Stimulated activated CD8-positive, alpha-beta memory T cell treated with anti-CD3 and anti-CD28 coated beads, Interleukin-12 subunit alpha, Interleukin-12 subunit beta, amount 100 ng/mL, for 24 hours (primary cell): ENCODE measurements around the gene DIS3L2.

Experiments used
- DNase-seq: peaks from one replicate; pipeline ENCODE4 v3.0.0-alpha.2; 2020; ENCODE audit errors: extremely low read depth

DIS3L2 gene

GRCh38 chr2:232183279-232183678, 221.8 kb downstream of the DIS3L2 start:
- DNase-seq: no peak

DNA sequence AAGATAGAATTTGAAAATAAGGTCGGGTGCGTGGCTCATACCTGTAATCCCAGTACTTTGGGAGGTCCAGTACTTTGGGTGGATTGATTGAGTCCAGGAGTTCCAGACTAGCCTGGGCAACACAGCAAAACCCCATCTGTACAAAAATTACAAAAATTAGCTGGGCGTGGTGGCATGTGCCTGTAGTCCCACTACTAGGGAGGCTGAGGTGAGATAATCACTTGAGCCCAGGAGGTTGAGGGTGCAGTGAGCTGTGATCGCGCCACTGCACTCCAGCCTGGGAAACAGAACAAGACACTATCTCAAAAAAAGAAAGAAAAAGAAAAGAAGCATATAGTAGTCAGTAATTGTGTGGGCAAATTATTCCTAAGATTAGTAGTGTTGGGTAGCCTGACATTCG, 222.8 kb downstream of the DIS3L2 start:
- no peak for DNase-seq

DNA sequence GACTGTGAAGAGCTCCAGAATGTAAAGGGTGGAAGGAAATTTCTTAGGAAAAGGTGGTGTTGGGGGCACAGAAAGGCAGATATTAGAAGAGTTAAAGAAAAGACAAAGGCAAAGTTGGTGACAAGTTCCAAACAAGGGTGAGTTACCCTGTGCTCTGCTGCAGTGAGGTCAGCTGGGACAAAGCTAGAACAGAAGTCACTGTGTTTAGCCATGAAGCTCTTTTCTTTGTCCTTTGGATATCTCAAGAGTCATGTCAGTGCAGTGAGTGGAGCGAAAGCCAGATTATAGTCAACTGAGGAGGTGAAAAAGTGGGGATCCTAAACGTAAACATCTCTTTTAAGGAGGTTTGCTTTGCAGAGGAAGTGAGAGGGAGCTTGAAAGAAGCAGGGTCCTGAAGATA, 229.3 kb downstream of the DIS3L2 start:
- no peak for DNase-seq

GRCh38 chr2:232195487-232195886, 234.0 kb downstream of the DIS3L2 start:
- DNase-seq: no peak

DNA sequence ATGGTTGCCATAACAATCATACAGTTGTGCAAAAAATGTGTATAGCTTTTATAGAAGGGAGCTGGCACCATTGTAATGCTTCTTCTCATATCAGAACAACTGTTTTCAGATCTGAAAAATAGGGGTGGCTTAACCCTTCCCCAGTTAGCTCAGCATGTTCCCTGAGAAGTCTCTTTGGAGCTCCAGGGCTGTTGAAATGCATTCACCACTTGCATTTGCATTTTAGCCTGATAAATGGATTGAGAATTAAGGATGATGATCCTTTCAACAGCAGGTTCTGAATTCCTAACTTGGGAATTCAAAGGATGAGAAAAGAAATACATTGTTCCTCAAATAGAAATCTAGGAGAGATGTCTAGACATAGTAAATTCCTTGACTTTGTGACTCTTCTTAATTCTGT, 235.3 kb downstream of the DIS3L2 start:
- DNase-seq: no peak

DNA sequence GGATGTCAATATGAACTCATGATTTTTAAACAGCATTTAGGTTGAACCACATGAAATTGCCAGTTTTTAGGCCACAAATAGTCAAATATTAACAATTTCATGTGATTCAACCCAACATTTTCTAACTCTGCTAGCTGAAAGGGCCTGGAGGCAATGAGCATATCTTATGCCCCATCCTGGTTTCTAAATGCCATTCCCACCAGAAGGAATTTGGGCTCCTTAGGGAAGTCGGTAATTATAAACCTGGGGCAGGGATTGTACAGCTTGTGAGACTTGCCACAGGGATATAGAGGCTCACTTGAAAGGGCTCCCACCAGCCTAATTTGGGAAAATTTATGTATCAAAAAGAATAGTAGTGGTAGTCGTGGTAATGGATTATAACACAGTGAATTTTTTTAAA, 238.7 kb downstream of the DIS3L2 start:
- DNase-seq: no peak

GRCh38 chr2:232203166-232203891, 241.8 kb downstream of the DIS3L2 start:
- no peak for DNase-seq

DNA sequence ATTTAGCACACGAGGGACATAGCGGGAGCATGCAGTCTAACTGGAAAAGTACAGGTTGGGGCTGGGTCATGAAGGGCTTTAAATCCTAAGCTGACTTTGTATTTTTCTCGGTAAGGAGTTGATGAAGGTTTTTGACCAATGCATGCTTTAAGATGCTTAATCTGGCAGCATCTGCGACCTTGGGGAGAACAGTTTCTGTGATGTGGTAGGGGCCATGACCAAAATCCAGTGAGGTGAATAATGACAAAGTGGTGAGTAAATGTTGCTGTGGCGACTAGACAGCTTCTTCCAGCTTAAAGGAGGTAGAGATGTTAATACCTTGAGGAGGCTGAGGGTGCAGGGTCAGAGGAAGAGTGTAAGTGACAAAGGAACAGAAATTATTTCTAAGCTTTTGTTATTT, 242.4 kb downstream of the DIS3L2 start:
- DNase-seq: no peak

DNA sequence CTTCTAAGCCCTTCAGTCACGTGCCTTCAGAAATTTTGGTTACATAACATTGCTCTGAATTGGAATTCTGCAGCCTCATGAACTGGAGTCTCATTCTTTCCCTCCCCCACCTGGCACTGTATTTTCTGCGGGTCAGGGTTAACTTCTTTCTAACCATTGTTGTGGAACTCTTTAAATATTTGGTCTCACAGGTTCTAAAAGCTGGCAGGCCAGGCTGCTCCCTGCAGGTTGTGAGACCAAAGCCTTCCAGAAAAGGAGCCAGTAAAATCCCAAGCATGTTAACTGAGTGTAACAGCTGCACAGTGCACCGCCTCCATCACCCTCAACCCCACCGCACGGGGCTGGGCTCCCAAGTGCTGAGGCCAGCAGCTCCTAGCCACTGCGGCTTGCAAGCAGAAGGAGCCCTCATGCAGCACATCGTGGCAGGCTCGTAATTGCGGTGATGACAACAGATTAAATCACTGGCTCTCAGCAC, 243.0 kb downstream of the DIS3L2 start:
- no peak for DNase-seq

DNA sequence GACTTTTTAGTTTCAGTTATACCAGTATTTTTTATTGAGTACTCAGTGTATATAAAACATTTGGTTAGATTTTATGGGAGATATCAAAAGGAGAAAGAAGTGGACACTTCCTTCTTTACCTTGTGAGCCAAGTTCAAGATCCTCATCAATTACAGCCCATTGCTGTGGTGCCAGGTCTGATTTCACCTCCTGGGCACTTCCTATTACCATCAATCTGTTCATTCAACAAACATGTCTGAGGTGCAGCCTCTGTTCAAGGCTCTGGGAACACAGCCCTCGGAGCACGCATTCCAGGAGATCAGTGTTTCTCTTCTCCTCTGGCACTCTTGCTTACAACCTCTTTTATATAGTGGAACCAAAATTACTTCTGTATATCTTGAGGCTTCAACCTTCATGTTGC, 245.7 kb downstream of the DIS3L2 start:
- no peak for DNase-seq

GRCh38 chr2:232210306-232210705, 248.8 kb downstream of the DIS3L2 start:
- no peak for DNase-seq

DNA sequence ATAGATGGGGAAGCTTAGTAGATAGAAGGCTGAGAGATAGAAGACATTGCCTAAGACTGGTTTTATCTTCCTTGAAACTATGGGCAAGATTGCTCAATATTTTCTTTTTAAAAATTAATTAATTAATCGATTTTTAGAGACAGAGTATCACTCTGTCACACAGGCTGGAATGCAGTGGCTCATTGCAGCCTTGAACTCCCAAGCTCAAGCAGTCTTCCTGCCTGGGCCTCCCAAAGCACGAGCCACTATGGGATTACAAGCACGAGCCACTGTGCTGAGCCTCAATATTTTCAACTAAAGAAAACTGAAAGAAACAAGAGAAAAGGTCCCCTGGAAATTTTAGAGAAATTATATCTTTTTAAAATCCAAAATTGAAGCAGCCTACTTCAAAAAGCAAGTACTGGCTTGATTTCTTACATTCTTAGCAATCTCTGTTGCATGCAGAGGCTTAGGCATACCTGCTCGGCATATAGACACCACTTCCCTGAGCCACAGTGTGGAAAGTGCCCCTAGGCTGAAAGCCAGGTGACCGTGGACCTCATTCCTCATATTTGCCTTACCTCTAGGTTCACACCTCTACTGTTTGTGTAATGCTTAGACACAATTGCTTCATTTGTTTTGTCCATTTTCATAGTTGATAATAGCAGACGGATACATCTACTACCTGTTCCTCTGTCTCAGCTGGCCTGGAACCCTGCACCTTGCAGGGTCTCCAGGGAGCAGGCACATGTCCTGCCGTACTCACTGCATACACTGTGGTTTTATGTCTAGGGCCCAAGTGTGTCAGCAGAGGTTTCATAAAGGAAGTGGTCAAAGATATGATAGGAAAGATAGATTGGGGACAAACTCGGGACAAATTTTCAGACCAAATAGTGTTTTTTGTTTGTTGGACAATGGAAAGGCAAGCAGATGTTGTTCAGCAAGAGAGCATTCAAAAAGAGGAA, 250.5 kb downstream of the DIS3L2 start:
- DNase-seq: no peak

DNA sequence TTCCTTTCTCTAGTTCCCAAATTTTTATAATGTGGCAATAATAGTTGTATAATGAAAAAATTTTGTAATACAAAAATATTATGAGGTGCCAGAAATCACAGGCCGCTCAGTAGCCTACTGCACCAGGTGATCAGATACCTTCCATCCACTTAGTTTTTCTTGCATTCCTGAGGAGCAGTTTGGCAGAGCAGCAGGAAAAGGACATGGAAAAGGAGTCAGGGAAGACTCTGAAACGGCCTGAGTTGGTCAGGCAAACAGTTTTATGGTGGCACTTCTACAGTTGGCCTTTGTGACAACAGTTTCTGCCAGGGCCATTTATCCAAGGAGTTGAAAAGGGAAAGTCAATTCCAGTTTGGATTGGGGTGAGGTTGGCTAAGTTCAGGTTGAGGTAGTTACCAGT, 251.7 kb downstream of the DIS3L2 start:
- DNase-seq: no peak

DNA sequence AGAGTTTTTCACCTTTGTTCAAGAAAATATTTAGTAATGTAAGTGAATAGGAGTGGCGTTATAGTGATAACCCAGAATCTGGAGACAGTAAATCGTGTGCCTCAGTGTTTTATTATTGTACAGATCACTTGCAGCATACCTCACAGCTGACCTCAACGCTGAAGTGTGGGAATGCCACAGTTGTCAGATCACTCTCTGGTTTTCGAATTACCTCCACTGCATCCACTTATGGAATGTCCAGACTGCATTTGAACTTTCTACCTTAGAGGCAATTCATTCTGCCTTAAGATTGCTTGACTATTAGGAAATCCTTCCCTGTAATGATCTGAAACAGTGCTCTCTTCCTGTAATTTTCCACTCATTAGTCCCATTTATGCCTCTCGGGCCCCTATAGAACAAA, 252.5 kb downstream of the DIS3L2 start:
- DNase-seq: no peak

- DNase-seq: no peak
Observed at GRCh38 chr2:232216028-232216427, 254.5 kb downstream of the DIS3L2 start.

GRCh38 chr2:232218778-232219495, 257.4 kb downstream of the DIS3L2 start:
- no peak for DNase-seq

GRCh38 chr2:232219496-232219870, 258.0 kb downstream of the DIS3L2 start:
- DNase-seq: no peak

DNA sequence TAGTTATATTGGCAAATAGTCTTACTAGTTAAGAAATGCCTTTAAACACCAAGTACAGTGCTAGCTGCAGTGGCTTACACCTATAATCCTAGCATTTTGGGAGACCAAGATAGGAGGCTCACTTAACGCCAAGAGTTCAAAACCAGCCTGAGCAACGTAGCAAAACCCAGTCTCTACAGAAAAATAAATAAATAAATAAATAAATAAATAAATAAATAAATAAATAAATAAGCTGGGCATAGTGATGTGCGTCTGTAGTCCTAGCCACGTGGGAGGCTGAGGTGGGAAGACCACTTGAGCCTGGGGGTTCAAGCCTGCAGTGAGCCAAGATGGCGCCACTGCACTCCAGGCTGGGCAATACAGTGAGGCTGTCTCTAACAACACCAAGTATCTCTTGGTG, 258.4 kb downstream of the DIS3L2 start:
- DNase-seq: no peak

DNA sequence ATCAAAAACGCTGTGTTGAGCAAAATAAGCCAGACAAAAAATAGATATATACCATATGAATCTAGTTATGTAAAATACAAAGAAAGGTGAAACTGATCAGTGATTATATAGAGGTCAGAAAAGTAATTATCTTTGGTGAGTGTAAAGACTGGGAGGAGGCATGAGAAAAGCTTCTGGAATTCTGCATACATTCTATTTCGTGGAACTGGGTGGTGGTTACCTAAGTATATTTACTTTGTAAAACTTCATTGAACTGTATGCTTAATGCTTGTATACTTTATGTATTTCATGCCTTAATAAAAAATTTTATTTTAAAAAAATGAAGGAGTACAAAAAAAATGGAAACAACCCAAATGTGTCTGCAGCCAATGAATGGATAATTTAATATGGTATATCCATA, 263.9 kb downstream of the DIS3L2 start:
- no peak for DNase-seq

GRCh38 chr2:232225895-232226294, 264.4 kb downstream of the DIS3L2 start:
- no peak for DNase-seq

DNA sequence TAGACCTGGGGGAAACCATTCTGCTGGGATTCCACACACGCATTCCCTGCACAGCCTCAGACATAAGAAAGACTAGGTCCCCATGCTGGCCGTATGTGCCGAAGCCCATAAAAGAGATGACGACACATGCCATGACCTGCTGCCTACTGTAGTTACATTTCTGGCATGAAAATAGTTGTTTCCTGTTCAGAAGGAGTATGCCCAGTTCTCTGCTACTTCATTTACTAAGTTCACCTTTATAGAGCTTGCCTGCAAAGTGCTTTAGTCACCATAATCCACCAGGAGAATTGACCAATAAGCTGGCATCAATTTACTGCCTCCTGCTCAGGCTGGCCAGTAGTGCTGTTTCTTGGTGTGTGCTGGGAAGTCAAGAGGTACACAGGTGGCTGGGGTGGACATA, 266.8 kb downstream of the DIS3L2 start:
- no peak for DNase-seq
